ENCODE measurements around the gene SCAMP2. TPM values are rescaled to one million over a fixed set of nuclear protein-coding genes. Genes with fewer than 3 reads are reported as not detected.

The SCAMP2 gene
- total RNA-seq, 1 donor from 2014 or later: 56.4 TPM

- Histone ChIP-seq H3K4me2 (ENCODE audit: low read length) (no peak overlapping the region), H3K36me3 (ENCODE audit: insufficient read depth, low read length) (no peaks in the 10 kb centered on the region), H2AFZ (ENCODE audit: low read depth, low read length) (no peak overlapping the region), H3K27ac (ENCODE audit: low read depth, low read length) (no peak overlapping the region), H3K4me3 (ENCODE audit: insufficient read depth, low read depth, low read length) (no peak overlapping the region), H3K9ac (ENCODE audit: low read length) (no peak overlapping the region), H3K9me3 (ENCODE audit: insufficient read depth, low read depth, low read length) (no peaks in the 10 kb centered on the region), H4K20me1 (ENCODE audit: insufficient read depth, low read length) (peaks cover 5% of the 10 kb centered on the region), H3K27me3 (ENCODE audit: insufficient read depth, low read length) (peaks cover 29% of the 10 kb centered on the region), H3K79me2 (ENCODE audit: insufficient read depth, low read length) (no peaks in the 10 kb centered on the region), H3K4me1 (ENCODE audit: insufficient read depth, low read length) (no peaks in the 10 kb centered on the region)
- Mint-ChIP-seq H3K27ac (ENCODE audit: unreplicated experiment) (no peak overlapping the region), H3K9me3 (ENCODE audit: unreplicated experiment) (no peaks in the 10 kb centered on the region), H3K4me3 (ENCODE audit: unreplicated experiment) (no peak overlapping the region), H3K36me3 (ENCODE audit: low read depth, unreplicated experiment) (no peaks in the 10 kb centered on the region), H3K4me1 (ENCODE audit: low read depth, unreplicated experiment) (no peaks in the 10 kb centered on the region), H3K27me3 (ENCODE audit: low read depth, unreplicated experiment) (peaks cover 65% of the 10 kb centered on the region)
- FAIRE-seq (no peak), DNase-seq (ENCODE audit: low read depth) (no peak)
- no peak for TF ChIP-seq CTCF (IDR thresholded peaks at IDR 0.05; ENCODE audit: insufficient read depth, low read depth, low read length)
These were observed 48.2 kb downstream of the SCAMP2 start for GRCh38 chr15:74824976-74825375.

GRCh38 chr15:74823324-74823723, 49.8 kb downstream of the SCAMP2 start:
- Histone ChIP-seq H3K4me1 (ENCODE audit: insufficient read depth, low read length) (peaks cover 5% of the 10 kb centered on the region), H3K4me3 (ENCODE audit: insufficient read depth, low read depth, low read length) (no peak overlapping the region), H3K4me2 (ENCODE audit: low read length) (no peak overlapping the region), H3K9me3 (ENCODE audit: insufficient read depth, low read depth, low read length) (no peaks in the 10 kb centered on the region), H3K27ac (ENCODE audit: low read depth, low read length) (no peak overlapping the region), H2AFZ (ENCODE audit: low read depth, low read length) (no peak overlapping the region), H3K36me3 (ENCODE audit: insufficient read depth, low read length) (no peaks in the 10 kb centered on the region), H3K79me2 (ENCODE audit: insufficient read depth, low read length) (no peaks in the 10 kb centered on the region), H4K20me1 (ENCODE audit: insufficient read depth, low read length) (peaks cover 3% of the 10 kb centered on the region), H3K27me3 (ENCODE audit: insufficient read depth, low read length) (peaks cover 23% of the 10 kb centered on the region), H3K9ac (ENCODE audit: low read length) (no peak overlapping the region)
- H3K4me1 Mint-ChIP-seq (ENCODE audit: low read depth, unreplicated experiment): no peaks in the 10 kb centered on the region
- FAIRE-seq (no peak), DNase-seq (ENCODE audit: low read depth) (no peak)
- no peak overlapping the region for H3K27ac Mint-ChIP-seq (ENCODE audit: unreplicated experiment)
- no peak for TF ChIP-seq CTCF (IDR thresholded peaks at IDR 0.05; ENCODE audit: insufficient read depth, low read depth, low read length)
- no peaks in the 10 kb centered on the region for H3K36me3 Mint-ChIP-seq (ENCODE audit: low read depth, unreplicated experiment)
- H3K4me3 Mint-ChIP-seq (ENCODE audit: unreplicated experiment): no peak overlapping the region
- no peaks in the 10 kb centered on the region for H3K9me3 Mint-ChIP-seq (ENCODE audit: unreplicated experiment)
- peaks cover 61% of the 10 kb centered on the region for H3K27me3 Mint-ChIP-seq (ENCODE audit: low read depth, unreplicated experiment)

GRCh38 chr15:74822233-74822632, 50.9 kb downstream of the SCAMP2 start:
- Histone ChIP-seq H3K27ac (ENCODE audit: low read depth, low read length) (no peak overlapping the region), H2AFZ (ENCODE audit: low read depth, low read length) (no peak overlapping the region), H3K79me2 (ENCODE audit: insufficient read depth, low read length) (no peaks in the 10 kb centered on the region), H3K4me3 (ENCODE audit: insufficient read depth, low read depth, low read length) (no peak overlapping the region), H3K9me3 (ENCODE audit: insufficient read depth, low read depth, low read length) (no peaks in the 10 kb centered on the region), H3K4me1 (ENCODE audit: insufficient read depth, low read length) (peaks cover 8% of the 10 kb centered on the region), H4K20me1 (ENCODE audit: insufficient read depth, low read length) (no peaks in the 10 kb centered on the region), H3K36me3 (ENCODE audit: insufficient read depth, low read length) (no peaks in the 10 kb centered on the region), H3K27me3 (ENCODE audit: insufficient read depth, low read length) (peaks cover 12% of the 10 kb centered on the region), H3K9ac (ENCODE audit: low read length) (no peak overlapping the region), H3K4me2 (ENCODE audit: low read length) (no peak overlapping the region)
- no peaks in the 10 kb centered on the region for H3K36me3 Mint-ChIP-seq (ENCODE audit: low read depth, unreplicated experiment)
- no peaks in the 10 kb centered on the region for H3K9me3 Mint-ChIP-seq (ENCODE audit: unreplicated experiment)
- H3K27ac Mint-ChIP-seq (ENCODE audit: unreplicated experiment): no peak overlapping the region
- DNase-seq (ENCODE audit: low read depth): no peak
- TF ChIP-seq EZH2 (IDR thresholded peaks at IDR 0.05; ENCODE audit: insufficient read depth, low read length) (no peak), CTCF (IDR thresholded peaks at IDR 0.05; ENCODE audit: insufficient read depth, low read depth, low read length) (no peak)
- no peak for FAIRE-seq
- no peak overlapping the region for H3K4me3 Mint-ChIP-seq (ENCODE audit: unreplicated experiment)
- peaks cover 4% of the 10 kb centered on the region for H3K4me1 Mint-ChIP-seq (ENCODE audit: low read depth, unreplicated experiment)
- H3K27me3 Mint-ChIP-seq (ENCODE audit: low read depth, unreplicated experiment): peaks cover 50% of the 10 kb centered on the region

Measured in astrocyte (in vitro differentiated cells and primary cell).